Right lobe of liver (tissue), 6 donors: ENCODE data around the gene ZNF141. TPM values are rescaled to one million over a fixed set of nuclear protein-coding genes. Genes with fewer than 3 reads are reported as not detected.
"Not testable (repeated sequence)": the region's sequence is repeated elsewhere in the genome, so short reads cannot be mapped to it uniquely, and the experiment has no call there.

Experiments
- ATAC-seq, 4 donors: fragments of 200-7000 bp; cut with Tn5 transposase; one replicate each; pipeline ENCODE4 v1.9.1; 2020; ENCODE audit warnings: mild to moderate bottlenecking in 4 of 4, moderate library complexity in 4 of 4
- DNase-seq, 3 donors: peaks; one replicate each; pipeline ENCODE4 v3.0.0-alpha.2; 2020
- H3K27ac ChIP-seq, 3 donors: fragments of 200-600 bp; one replicate each; pipeline ENCODE4 v1.8.0; 2022
- H3K27me3 ChIP-seq, 2 donors: fragments of 200-600 bp; one replicate each; pipeline ENCODE4 v1.8.0; 2022
- H3K36me3 ChIP-seq, 4 donors: fragments of 200-600 bp; sonication (generic) in 1 of 4; one replicate each; pipeline versions ENCODE4 v1.5.1 to v1.8.0; 2017 to 2022; ENCODE audit warnings: control low read depth in 1 of 4
- H3K4me1 ChIP-seq, 4 donors: fragments of 200-600 bp; sonication (generic) in 1 of 4; one replicate each; pipeline versions ENCODE4 v1.5.1 to v1.8.0; 2017 to 2022; ENCODE audit warnings: control low read depth in 1 of 4
- H3K4me3 ChIP-seq, 3 donors: fragments of 200-600 bp; one replicate each; pipeline ENCODE4 v1.8.0; 2022
- H3K9me3 ChIP-seq, 4 donors: fragments of 200-600 bp; sonication (generic) in 1 of 4; one replicate each; pipeline versions ENCODE4 v1.5.1 to v1.8.0; 2017 to 2022; ENCODE audit warnings: control low read depth in 1 of 4
- POLR2A ChIP-seq: fragments of 450-650 bp; IDR thresholded peaks from one replicate; pipeline ENCODE4 v1.6.1; 2017; ENCODE audit warnings: antibody characterized with exemption, mild to moderate bottlenecking
- WGBS: methylation state at CpG from one replicate; pipeline ENCODE4 v1.1.6; 2018; ENCODE audit warnings: low coverage, low lambda C conversion rate; ENCODE audit not compliant: insufficient coverage; ENCODE audit errors: missing lambda C conversion rate; 5-methylcytosine and 5-hydroxymethylcytosine counted together
- intact Hi-C, 2 donors: fragments of 100-400 bp; cut with DNase I; formaldehyde crosslinking; loops; one replicate each; pipeline versions ENCODE4 v1.11.2 to v1.14.1; 2022
- long read RNA-seq: library from polyadenylated mRNA; unstranded; transcript quantifications from one replicate; pipeline ENCODE4 v2.0.0, GENCODE V29; 2019
- total RNA-seq, 6 experiments: library from RNA; depleted of rRNA in 2 of 6; stranded (reverse); fragments of >200 nt in 2 of 6; fragmentation: NEBNext Ultra II Directional in 3 of 6; extraction: Animal tissue kit (Norgen Biotek cat#: 25700) in 3 of 6; gene quantifications; one replicate each; pipeline versions ENCODE4 v1.1.0 to v1.2.4, GENCODE V29; 2016 to 2023
- TF ChIP-seq, protein P1 (sequence below), 4 donors: fragments of 200-600 bp in 3 of 4; fragments of 450-650 bp in 1 of 4; IDR thresholded peaks; one replicate each; pipeline versions ENCODE4 v1.5.1 to v1.8.0; 2016 to 2022; ENCODE audit warnings: antibody characterized with exemption in 4 of 4, mild to moderate bottlenecking in 2 of 4
- donor health status: DM: no; HTN: yes; CAD: no.
- donor health status: DM: no; HTN: no; CAD: no.
- donor health status: DM: no; HTN: no; CAD: no.
- donor health status: DM: no; HTN: yes; CAD: no.
- donor health status: DM: no; HTN: yes; CAD: no.

Gene ZNF141
- total RNA-seq, result 1 to 10 TPM; 6.7 to 8.9 (median 7.6) TPM
- long read RNA-seq, partial matches to known transcripts, result 0 of 1 reads
- long read RNA-seq, other reads (novel, unspliced or antisense), result 1 of 1 reads

DNA sequence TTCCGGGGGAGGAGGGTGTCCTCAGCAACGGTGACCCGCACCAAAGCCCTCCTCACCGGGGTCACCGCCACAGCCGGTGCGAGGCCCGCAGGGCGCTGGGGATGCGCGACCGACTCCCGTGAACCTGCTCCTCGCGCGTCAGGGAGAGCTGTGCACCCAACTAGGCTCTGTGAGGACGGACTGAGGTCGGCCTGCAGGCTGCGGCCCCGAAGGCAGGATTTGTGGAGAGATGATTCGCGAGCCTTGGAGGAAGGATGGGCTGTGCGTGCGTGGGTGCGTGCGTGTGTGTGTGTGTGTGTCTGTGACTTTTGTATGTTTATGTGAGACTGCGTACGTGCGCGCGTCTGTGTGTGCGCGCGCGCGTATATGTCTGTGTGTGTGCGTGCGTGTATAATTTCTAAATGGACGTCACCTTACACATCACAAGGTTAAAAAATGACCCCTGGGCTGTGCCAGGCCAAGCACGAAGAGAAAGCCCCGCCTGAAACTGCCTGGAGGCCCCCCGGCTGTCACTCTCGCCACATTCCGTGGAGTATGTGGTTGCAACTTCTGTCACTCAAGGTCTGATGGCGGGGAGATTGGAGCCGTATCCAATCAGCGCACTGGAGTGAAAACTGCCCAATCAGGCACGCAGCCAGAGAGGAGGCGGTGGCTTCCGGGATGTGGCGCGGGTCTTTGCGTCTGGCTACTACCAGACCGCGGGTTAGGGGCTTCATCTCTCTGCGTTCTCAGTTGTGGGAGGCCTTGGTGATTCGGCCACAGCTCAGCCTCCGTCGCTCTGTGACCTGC is at the start of gene ZNF141:
TSS of gene ZNF141 (plus strand) at position 672 of the 789 bp plus-strand sequence. CDS start 170 bp downstream, outside the sequence.
- peaks cover 0 to 14% (median 4%) of the 10 kb centered on the region in 4 donors for H3K9me3 ChIP-seq
- intact Hi-C loops, result no loop called here
- TF ChIP-seq POLR2A, result peak; percentile 82
- TF ChIP-seq, protein P1, sequence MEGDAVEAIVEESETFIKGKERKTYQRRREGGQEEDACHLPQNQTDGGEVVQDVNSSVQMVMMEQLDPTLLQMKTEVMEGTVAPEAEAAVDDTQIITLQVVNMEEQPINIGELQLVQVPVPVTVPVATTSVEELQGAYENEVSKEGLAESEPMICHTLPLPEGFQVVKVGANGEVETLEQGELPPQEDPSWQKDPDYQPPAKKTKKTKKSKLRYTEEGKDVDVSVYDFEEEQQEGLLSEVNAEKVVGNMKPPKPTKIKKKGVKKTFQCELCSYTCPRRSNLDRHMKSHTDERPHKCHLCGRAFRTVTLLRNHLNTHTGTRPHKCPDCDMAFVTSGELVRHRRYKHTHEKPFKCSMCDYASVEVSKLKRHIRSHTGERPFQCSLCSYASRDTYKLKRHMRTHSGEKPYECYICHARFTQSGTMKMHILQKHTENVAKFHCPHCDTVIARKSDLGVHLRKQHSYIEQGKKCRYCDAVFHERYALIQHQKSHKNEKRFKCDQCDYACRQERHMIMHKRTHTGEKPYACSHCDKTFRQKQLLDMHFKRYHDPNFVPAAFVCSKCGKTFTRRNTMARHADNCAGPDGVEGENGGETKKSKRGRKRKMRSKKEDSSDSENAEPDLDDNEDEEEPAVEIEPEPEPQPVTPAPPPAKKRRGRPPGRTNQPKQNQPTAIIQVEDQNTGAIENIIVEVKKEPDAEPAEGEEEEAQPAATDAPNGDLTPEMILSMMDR (IDR thresholded peaks at IDR 0.05), result no peak
- DNase-seq (peak; percentile 95 to 97 (median 97)), ATAC-seq (peak; percentile 96 to 98 (median 97))
- peaks cover 0 to 4% (median 0%) of the 10 kb centered on the region in 4 donors for H3K36me3 ChIP-seq
- H3K4me1 ChIP-seq, result peaks cover 0 to 7% (median 0%) of the 10 kb centered on the region in 4 donors
- H3K4me3 ChIP-seq, result peak within 1 kb of the TSS; percentile 83 to 97 (median 95)
- no peaks in the 10 kb centered on the region for H3K27me3 ChIP-seq
- 0% methylated on average over 10 of the region's 59 CpGs for WGBS
- peak within 1 kb of the TSS; percentile 81 to 88 (median 85) for H3K27ac ChIP-seq

DNA sequence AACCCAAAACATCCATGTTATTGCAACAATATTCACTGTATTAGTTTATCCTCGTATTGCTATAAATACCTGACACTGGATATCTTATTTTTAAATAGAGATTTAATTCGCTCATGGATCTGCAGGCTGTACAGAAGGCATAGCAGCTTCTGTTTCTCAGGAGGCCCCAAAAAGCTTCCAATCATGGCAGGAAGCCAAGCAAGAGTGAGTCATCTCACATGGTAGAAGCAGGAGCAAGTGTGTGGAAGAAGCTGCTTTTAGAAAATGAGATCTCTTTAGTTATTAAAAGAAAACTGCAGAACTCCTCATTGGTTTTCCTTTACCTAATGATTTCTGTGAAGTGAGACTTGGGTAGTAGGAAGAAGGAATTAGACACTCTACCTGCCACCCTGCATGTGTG is 48.7 kb upstream of the ZNF141 start:
- intact Hi-C loops, result no loop called here
- ATAC-seq (no peak), DNase-seq (no peak)
- H3K4me3 ChIP-seq, result no peak overlapping the region
- peaks cover 0 to 5% (median 0%) of the 10 kb centered on the region in 4 donors for H3K9me3 ChIP-seq
- no peak overlapping the region for H3K27ac ChIP-seq
- H3K4me1 ChIP-seq, result no peaks in the 10 kb centered on the region
- H3K36me3 ChIP-seq, result no peaks in the 10 kb centered on the region
- no peaks in the 10 kb centered on the region for H3K27me3 ChIP-seq
- 76% methylated on average over 2 of the region's 2 CpGs for WGBS
- no peak for TF ChIP-seq POLR2A
- TF ChIP-seq, protein P1 (IDR thresholded peaks at IDR 0.05), result no peak

DNA sequence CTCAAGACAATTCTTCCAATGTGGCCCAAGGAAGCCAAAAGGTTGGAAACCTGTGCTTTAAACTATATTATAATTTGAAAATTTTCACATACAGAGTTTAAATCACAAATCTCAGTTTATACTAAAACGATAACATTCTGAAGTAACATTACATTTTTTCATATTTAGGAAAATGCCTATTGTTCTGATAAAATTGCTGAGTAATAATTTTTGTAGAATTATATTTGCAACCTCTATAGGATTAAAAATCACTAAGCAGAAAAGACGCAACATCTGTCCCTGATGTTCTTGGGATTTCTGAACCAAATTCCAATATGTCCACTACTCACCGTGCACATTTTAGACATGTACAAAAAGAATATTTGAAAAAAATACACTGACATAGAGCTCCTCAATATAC is 42.9 kb upstream of the ZNF141 start:
- H3K27me3 ChIP-seq, result no peaks in the 10 kb centered on the region
- no peak overlapping the region for H3K27ac ChIP-seq
- DNase-seq (no peak), ATAC-seq (no peak)
- H3K9me3 ChIP-seq, result no peaks in the 10 kb centered on the region
- H3K36me3 ChIP-seq, result no peaks in the 10 kb centered on the region
- no peaks in the 10 kb centered on the region for H3K4me1 ChIP-seq
- 68% methylated on average over 3 of the region's 3 CpGs for WGBS
- intact Hi-C loops, result no loop called here
- H3K4me3 ChIP-seq, result no peak overlapping the region
- no peak for TF ChIP-seq POLR2A
- TF ChIP-seq, protein P1 (IDR thresholded peaks at IDR 0.05), result no peak

DNA sequence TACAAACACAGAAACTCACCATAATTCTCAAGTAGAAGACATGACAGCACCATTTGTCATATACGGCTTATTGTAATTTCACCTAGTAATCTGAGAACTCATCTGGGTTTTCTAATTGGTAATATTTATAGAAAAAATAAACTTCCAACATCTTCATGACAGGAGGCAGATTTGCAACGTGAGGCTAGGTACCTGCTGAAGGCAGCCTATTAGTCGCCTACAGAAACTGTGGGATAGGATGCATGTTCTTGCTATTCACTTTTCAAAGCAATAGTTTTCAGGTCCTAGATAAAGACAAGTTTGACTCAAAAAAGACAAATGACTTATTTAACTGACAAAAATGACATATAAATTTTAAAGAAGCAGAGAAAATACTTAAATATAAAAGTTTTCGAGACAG is 35.2 kb upstream of the ZNF141 start:
- intact Hi-C loops, result no loop called here
- Histone ChIP-seq H3K4me3 (no peak overlapping the region), H3K27me3 (no peaks in the 10 kb centered on the region), H3K4me1 (no peaks in the 10 kb centered on the region), H3K36me3 (no peaks in the 10 kb centered on the region), H3K9me3 (peaks cover 0 to 2% (median 0%) of the 10 kb centered on the region in 4 donors), H3K27ac (no peak overlapping the region)
- 75% methylated on average over 4 of the region's 4 CpGs for WGBS
- DNase-seq (no peak), ATAC-seq (no peak)
- TF ChIP-seq POLR2A, result no peak
- TF ChIP-seq, protein P1 (IDR thresholded peaks at IDR 0.05), result no peak

DNA sequence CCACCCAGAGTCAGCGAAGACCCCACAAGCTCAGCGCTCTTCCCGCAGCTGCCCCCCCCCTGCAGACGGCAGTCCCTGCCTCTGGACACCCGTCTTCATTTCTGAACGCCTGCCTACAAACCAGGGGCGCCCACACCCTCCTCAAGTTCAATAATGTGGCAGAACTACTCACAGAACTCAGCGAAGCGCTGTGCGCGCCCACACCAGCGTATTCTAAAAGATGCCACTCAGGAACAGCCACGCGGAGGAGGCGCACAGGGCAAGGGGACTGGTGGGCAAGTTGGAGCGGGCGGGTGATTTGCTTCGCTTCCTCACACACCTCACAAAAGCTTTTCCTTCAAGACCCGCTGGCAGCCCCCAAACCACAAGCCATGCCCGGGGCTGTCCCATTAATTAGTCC is 33.1 kb upstream of the ZNF141 start:
- DNase-seq, H3K27ac ChIP-seq, H3K36me3 ChIP-seq, H3K4me1 ChIP-seq, intact Hi-C loops, H3K4me3 ChIP-seq, H3K27me3 ChIP-seq, ATAC-seq, H3K9me3 ChIP-seq: not testable (repeated sequence)
- WGBS, result 13% methylated on average over 7 of the region's 20 CpGs
